Measurements from ENCODE around the gene LRMDA. TPM values are rescaled to one million over a fixed set of nuclear protein-coding genes. Genes with fewer than 3 reads are reported as not detected.

LRMDA gene
- total RNA-seq, 1 donor from 2014 or later: 0.19 TPM

DNA sequence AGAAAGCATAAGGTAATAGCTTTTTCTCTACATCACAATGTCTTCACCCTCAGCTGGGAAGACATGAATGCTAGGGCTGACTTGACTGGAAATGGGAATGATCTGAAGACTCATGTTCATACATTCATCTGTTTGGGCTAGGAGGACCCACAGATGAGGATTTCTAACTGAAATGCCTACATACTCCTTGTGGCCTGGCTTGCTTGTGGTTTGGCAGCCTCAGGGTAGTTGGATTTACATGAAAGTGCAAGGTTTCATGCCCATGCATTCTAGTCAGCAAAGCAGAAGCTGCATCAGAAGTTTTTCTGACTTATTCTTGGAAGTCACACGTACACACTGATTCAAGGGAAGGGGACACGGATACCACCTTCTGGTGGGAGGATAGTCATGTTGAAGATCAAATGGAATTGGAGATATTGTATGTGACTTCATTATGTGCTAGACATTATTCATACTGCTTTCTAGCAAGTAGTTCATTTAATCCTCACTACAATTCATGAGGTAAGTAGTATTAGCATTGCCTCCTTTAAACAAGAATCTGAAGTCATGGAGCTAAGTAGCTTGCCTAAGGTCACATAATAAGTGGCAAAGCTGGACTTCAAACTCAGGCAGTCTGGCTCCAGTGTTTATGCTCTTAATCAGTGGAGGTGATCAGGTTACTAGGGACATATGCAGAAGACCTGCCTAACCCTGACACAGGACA lies 957.0 kb downstream of the LRMDA start:
- Mint-ChIP-seq H3K4me3 (ENCODE audit: unreplicated experiment) (no peak overlapping the region), H3K4me1 (ENCODE audit: unreplicated experiment) (no peaks in the 10 kb centered on the region), H3K36me3 (ENCODE audit: unreplicated experiment) (peaks cover 2% of the 10 kb centered on the region), H3K27ac (ENCODE audit: unreplicated experiment) (no peak overlapping the region), H3K9me3 (ENCODE audit: unreplicated experiment) (no peaks in the 10 kb centered on the region), H3K27me3 (ENCODE audit: unreplicated experiment) (no peaks in the 10 kb centered on the region)
- TF ChIP-seq, protein P1, sequence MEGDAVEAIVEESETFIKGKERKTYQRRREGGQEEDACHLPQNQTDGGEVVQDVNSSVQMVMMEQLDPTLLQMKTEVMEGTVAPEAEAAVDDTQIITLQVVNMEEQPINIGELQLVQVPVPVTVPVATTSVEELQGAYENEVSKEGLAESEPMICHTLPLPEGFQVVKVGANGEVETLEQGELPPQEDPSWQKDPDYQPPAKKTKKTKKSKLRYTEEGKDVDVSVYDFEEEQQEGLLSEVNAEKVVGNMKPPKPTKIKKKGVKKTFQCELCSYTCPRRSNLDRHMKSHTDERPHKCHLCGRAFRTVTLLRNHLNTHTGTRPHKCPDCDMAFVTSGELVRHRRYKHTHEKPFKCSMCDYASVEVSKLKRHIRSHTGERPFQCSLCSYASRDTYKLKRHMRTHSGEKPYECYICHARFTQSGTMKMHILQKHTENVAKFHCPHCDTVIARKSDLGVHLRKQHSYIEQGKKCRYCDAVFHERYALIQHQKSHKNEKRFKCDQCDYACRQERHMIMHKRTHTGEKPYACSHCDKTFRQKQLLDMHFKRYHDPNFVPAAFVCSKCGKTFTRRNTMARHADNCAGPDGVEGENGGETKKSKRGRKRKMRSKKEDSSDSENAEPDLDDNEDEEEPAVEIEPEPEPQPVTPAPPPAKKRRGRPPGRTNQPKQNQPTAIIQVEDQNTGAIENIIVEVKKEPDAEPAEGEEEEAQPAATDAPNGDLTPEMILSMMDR (IDR thresholded peaks at IDR 0.05): no peak
- DNase-seq (ENCODE audit: extremely low spot score, unreplicated experiment): no peak

DNA sequence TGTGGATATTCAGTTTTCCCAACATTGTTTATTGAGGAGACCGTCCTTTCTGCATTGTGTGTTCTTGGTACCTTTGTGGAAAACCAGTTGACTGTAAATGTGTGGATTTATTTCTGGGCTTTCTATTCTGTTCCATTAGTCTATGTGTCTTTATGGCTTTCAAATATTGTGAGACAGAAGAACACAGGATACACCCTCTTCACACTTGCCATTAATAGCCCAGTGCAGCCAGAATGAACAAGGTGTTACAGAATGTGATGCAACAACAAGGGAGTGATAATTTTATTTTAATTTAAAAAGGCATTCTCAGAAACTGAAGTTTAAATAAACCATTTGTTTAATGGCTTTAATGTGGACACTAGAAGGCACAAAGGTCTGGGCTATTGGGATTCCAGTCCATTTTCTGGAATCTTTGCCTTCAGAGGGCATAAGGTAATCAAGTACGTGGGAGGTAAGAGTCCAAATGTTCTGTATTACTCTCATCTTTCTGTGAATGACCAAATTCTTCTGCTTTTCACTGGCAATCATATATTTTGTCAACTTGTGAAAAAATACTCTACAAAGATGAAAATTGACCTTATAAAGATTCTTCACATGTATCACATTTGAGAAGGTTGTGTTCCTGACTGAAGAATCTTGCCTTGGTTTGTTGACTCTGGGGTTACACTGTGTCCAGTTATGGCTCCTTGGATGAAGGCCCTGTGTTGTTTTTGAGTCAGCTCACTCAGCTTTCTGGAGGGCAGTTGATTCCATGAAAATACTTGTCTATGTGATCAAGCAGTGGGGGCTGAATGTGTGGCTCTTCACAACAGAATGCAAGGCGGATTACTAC lies 962.7 kb downstream of the LRMDA start:
- TF ChIP-seq, protein P1 (IDR thresholded peaks at IDR 0.05): no peak
- Mint-ChIP-seq H3K4me1 (ENCODE audit: unreplicated experiment) (peaks cover 29% of the 10 kb centered on the region), H3K4me3 (ENCODE audit: unreplicated experiment) (no peak overlapping the region), H3K9me3 (ENCODE audit: unreplicated experiment) (no peaks in the 10 kb centered on the region), H3K27ac (ENCODE audit: unreplicated experiment) (no peak overlapping the region), H3K36me3 (ENCODE audit: unreplicated experiment) (no peaks in the 10 kb centered on the region), H3K27me3 (ENCODE audit: unreplicated experiment) (no peaks in the 10 kb centered on the region)
- DNase-seq (ENCODE audit: extremely low spot score, unreplicated experiment): no peak

DNA sequence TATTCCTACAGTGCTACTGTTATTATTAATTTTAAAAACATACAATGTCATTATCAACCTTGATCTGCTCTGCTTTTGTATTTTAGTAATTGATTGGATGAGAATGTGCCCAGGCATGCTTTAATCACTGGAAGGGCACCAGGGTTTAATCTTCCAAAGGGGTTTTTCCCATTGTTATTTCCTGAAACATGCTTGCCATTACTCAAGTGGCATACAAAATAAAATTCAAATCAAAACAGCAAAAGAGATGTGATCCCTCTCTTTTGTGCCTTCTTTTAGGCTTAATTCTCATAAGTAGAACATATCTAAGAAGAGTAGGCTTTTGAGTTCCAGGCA lies 963.3 kb downstream of the LRMDA start:
- peaks cover 4% of the 10 kb centered on the region for H3K9me3 Mint-ChIP-seq (ENCODE audit: unreplicated experiment)
- TF ChIP-seq, protein P1 (IDR thresholded peaks at IDR 0.05): no peak
- no peak overlapping the region for H3K27ac Mint-ChIP-seq (ENCODE audit: unreplicated experiment)
- H3K4me3 Mint-ChIP-seq (ENCODE audit: unreplicated experiment): no peak overlapping the region
- no peaks in the 10 kb centered on the region for H3K27me3 Mint-ChIP-seq (ENCODE audit: unreplicated experiment)
- DNase-seq (ENCODE audit: extremely low spot score, unreplicated experiment): no peak
- H3K4me1 Mint-ChIP-seq (ENCODE audit: unreplicated experiment): peaks cover 35% of the 10 kb centered on the region
- no peaks in the 10 kb centered on the region for H3K36me3 Mint-ChIP-seq (ENCODE audit: unreplicated experiment)

DNA sequence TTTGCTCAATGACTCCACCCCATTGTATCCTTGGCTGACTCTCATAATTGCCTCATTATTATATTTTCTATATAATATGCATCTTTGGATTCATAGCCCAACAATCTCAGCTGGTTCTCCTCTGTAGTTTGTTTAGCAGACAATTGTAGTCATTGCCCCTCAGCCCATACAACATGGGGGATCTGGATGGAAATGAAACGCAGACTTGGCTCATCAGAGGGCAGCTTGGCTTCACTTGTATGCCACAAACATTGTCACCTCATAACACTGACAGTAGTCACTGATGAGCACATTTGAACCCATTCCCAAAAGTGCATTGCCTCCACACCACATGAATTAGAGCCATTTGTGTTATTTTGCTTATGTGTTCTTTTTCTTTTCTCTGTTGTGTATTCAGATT lies 963.8 kb downstream of the LRMDA start:
- no peak for DNase-seq (ENCODE audit: extremely low spot score, unreplicated experiment)
- peaks cover 8% of the 10 kb centered on the region for H3K9me3 Mint-ChIP-seq (ENCODE audit: unreplicated experiment)
- no peaks in the 10 kb centered on the region for H3K27me3 Mint-ChIP-seq (ENCODE audit: unreplicated experiment)
- H3K4me3 Mint-ChIP-seq (ENCODE audit: unreplicated experiment): no peak overlapping the region
- H3K4me1 Mint-ChIP-seq (ENCODE audit: unreplicated experiment): peaks cover 37% of the 10 kb centered on the region
- no peaks in the 10 kb centered on the region for H3K36me3 Mint-ChIP-seq (ENCODE audit: unreplicated experiment)
- H3K27ac Mint-ChIP-seq (ENCODE audit: unreplicated experiment): no peak overlapping the region
- TF ChIP-seq, protein P1 (IDR thresholded peaks at IDR 0.05): no peak

DNA sequence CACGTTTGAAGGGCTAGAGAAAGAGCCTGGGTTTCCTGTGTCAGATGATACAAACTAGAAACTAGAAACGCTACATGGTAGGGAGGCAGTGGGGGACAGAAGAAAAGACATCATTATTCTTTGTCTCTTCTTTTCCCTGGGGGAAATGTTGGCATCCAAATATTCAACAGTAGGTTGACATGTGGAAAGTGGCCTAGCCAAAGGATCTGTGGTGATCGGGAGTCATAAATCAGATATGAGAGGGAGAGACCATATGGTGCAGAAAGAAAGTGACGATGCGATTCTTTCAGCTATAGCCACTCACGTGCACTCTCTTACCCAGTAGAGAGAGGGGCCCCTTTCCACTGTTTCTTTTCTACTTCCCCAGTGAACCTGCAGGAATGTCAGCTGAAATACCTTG lies 964.7 kb downstream of the LRMDA start:
- Mint-ChIP-seq H3K9me3 (ENCODE audit: unreplicated experiment) (peaks cover 13% of the 10 kb centered on the region), H3K36me3 (ENCODE audit: unreplicated experiment) (peaks cover 4% of the 10 kb centered on the region), H3K4me3 (ENCODE audit: unreplicated experiment) (no peak overlapping the region), H3K27ac (ENCODE audit: unreplicated experiment) (no peak overlapping the region), H3K27me3 (ENCODE audit: unreplicated experiment) (no peaks in the 10 kb centered on the region), H3K4me1 (ENCODE audit: unreplicated experiment) (peaks cover 38% of the 10 kb centered on the region)
- DNase-seq (ENCODE audit: extremely low spot score, unreplicated experiment): no peak
- TF ChIP-seq, protein P1 (IDR thresholded peaks at IDR 0.05): no peak
